AG09309 (cell line): ENCODE data around the gene AKR7A2.
"Not testable (repeated sequence)": the region's sequence is repeated elsewhere in the genome, so short reads cannot be mapped to it uniquely, and the experiment has no call there.

Experiments used
- DNase-seq: peaks from one replicate; pipeline ENCODE4 v3.0.0-alpha.2; 2010; ENCODE audit warnings: low read depth
- H3K4me3 ChIP-seq: 2 replicates; pipeline ENCODE4 v1.5.1; 2011; ENCODE audit warnings: mild to moderate bottlenecking, low read depth, low read length, moderate library complexity; ENCODE audit not compliant: control insufficient read depth
- CTCF ChIP-seq: IDR thresholded peaks from 2 replicates; pipeline ENCODE4 v1.5.1; 2011; ENCODE audit warnings: mild to moderate bottlenecking, low read depth, low read length, inconsistent platforms; ENCODE audit not compliant: insufficient read depth, control insufficient read depth; ENCODE audit errors: missing control alignments

Gene AKR7A2

DNA sequence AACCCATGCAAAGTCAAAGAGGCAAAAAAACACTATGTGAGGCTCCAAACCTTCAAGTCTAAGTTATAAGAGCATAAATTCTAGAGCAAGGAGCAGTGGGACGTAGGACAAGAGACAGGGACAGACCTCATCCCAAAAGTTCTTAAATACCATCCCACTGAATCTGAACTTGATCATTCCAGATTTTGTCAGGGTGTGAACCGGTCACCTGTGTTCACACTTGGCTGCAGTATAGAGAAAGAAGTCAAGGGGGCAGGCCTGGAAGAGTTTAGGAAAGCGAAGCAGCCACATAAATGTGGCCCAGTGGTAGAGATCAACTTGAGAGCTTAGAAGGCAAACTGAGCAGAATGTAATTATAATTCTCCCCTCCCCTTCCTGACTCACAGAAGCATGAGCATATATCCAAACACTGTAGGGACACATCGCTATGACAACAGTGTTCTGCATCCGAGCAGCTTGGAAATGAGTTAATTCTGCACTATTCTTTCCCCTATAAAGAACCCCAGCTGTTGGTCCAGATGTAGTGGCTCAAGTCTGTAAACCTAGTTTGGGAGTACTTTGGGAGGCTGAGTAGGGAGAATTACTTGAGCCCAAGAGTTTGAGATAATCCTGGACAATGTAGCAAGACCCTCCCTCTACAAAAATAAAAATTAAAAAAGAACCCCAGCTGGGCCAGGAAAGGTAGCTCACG is 2.7 kb downstream of the AKR7A2 start:
- no peak for TF ChIP-seq CTCF
- no peak for DNase-seq
- H3K4me3 ChIP-seq: no peak overlapping the region

DNA sequence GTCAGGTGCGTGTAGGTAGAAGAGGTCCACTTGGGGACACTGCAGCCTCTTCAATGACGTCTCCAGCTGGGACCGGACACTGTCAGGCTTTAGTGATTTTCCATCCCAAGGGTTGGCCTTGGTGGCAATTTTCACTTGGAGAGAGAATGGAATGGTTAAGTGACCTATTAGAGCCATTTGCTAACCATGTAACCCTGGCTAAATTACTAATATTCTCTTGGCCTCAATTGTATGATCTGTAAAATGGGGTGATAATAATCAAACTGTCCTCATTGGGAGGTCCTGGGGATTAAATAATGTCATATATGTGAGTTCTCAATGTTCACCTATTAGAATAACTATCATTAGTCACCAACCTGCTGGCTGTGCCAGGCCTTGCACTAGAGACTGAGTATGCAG is 3.4 kb downstream of the AKR7A2 start:
- no peak for DNase-seq
- H3K4me3 ChIP-seq: no peak overlapping the region
- no peak for TF ChIP-seq CTCF

DNA sequence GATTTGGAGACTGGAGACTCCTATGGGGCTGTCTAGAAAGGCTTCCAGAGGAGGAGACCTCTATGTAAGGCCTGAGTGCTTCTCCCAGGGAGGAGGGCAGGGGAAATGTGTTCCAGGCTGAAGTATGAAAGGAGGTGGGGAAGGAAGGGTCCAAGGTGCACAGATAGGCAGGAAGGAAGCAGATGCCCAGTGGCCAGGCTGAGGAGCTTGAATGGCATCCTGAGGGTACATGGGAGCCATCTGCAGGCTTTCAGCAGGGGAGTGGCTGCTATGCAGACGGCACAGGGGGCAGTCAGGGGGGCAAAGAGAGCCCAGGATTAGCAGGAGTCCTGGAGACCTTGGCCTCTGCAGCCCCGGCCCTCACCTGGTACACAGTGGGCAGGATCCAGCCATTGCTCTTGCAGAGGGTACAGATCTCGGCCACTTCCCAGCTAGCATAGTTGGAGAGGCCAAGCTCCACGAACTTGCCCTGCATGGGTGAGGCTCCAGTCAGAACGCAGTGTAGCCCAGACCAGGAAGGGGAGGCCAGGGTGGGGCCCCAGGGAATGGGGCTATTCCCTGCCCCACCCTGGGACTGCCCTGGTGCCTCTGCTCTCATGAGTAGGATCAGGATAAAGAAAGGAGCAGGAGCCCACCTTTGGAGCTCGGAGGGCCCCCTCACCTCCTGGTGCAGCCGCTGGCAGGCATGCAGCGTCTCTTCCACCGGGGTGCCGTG is 4.0 kb downstream of the AKR7A2 start:
- DNase-seq: no peak
- TF ChIP-seq CTCF: no peak
- no peak overlapping the region for H3K4me3 ChIP-seq

DNA sequence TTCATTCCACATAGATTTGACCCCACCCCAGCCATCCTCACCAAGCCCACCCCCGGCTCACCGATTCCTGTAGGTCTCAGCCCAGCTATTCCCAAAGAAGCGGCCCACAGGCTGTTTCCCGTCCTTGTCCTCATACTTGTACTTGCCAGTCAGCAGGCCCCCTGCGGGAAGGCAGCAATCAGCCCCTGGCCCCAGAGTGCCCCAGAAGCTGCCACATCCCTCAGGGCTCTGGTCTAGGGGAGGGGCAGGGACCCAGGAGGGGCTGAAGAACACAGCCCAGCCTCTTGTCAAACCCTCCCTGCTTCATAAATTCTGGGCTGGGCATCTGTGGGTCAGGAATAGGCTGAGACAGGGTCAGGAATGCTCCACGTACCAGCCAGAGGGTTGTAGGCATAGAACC is 5.0 kb downstream of the AKR7A2 start:
- H3K4me3 ChIP-seq: no peak overlapping the region
- DNase-seq: no peak
- TF ChIP-seq CTCF: no peak

GRCh38 chr1:19305880-19306279 is 6.1 kb downstream of the AKR7A2 start:
- no peak for DNase-seq
- TF ChIP-seq CTCF: no peak
- H3K4me3 ChIP-seq: no peak overlapping the region

DNA sequence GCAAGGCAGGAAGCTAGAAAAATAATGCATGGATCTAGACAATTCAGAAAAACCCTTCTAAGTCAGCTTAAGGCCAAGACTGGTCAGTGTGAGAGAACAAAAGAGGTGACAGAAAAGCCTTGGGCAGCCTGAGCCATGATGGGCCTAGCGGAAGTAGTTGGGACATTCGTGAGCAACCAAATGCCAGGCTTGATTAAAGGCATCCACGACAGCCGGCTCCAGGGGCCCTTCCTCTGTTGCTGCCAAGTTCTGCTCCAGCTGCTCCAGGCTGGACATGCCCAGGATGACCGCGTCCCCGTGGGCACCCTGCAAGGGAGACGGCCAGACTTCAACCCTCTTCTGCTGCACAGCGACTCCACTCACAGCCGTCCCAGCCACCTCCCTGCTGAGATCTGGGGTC is 7.9 kb downstream of the AKR7A2 start:
- not testable (repeated sequence) for H3K4me3 ChIP-seq, DNase-seq

- H3K4me3 ChIP-seq: no peak overlapping the region
- no peak for TF ChIP-seq CTCF
- no peak for DNase-seq
Observed at GRCh38 chr1:19300211-19300610, 11.7 kb downstream of the AKR7A2 start.
